ENCODE measurements around the gene UBL7.

Gene UBL7

DNA sequence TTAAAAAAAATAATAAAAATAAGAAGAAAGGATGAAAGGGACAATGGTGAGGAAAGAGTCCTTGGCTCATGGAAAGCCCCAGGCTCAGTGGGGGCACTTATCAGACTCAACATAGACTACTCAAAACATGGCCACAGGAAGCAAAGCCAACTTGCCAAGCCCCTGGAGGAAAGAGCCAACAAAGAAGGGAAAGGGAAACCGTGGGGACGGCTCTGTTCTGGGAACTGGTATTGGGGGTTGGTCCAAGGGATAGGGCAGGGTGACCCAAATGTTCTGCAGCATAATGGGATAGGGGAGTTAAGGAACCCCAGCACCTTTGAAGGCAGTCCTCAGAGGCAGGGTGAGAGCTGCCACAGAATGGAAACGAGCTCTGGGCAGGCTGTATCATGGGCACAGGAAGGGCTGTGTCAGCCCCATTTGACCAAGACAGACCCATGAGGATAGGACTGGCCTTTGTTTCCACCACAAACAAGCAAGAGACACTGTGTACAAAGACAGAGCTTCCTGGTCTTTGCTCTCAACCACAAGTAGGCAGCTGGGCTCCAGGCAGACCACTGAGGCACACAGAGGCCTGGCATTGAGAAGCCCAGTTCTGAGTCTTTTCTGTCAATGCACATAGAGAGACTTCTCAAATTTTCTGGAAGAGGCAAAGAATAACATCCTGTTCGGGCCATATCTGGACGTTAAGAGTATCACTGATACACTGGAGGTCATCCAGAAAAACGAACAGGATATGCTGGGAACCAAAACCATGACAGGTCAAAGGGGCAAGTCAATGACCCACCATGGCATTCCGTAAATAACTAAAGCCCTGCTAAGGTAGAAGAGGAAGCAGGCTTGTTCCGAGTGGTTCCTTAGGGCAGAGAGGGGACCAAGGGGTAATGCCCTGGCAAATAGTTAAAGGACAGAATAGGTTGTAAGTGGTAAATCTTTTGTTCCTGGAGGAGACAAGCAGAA, 16.6 kb downstream of the UBL7 start:
- DNase-seq (ENCODE audit: low read depth), result no peak
- no peak overlapping the region for H3K4me3 ChIP-seq (ENCODE audit: low read length)
- TF ChIP-seq, protein P1, sequence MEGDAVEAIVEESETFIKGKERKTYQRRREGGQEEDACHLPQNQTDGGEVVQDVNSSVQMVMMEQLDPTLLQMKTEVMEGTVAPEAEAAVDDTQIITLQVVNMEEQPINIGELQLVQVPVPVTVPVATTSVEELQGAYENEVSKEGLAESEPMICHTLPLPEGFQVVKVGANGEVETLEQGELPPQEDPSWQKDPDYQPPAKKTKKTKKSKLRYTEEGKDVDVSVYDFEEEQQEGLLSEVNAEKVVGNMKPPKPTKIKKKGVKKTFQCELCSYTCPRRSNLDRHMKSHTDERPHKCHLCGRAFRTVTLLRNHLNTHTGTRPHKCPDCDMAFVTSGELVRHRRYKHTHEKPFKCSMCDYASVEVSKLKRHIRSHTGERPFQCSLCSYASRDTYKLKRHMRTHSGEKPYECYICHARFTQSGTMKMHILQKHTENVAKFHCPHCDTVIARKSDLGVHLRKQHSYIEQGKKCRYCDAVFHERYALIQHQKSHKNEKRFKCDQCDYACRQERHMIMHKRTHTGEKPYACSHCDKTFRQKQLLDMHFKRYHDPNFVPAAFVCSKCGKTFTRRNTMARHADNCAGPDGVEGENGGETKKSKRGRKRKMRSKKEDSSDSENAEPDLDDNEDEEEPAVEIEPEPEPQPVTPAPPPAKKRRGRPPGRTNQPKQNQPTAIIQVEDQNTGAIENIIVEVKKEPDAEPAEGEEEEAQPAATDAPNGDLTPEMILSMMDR (conservative IDR thresholded peaks at IDR 0.05; ENCODE audit: low read length), result no peak

DNA sequence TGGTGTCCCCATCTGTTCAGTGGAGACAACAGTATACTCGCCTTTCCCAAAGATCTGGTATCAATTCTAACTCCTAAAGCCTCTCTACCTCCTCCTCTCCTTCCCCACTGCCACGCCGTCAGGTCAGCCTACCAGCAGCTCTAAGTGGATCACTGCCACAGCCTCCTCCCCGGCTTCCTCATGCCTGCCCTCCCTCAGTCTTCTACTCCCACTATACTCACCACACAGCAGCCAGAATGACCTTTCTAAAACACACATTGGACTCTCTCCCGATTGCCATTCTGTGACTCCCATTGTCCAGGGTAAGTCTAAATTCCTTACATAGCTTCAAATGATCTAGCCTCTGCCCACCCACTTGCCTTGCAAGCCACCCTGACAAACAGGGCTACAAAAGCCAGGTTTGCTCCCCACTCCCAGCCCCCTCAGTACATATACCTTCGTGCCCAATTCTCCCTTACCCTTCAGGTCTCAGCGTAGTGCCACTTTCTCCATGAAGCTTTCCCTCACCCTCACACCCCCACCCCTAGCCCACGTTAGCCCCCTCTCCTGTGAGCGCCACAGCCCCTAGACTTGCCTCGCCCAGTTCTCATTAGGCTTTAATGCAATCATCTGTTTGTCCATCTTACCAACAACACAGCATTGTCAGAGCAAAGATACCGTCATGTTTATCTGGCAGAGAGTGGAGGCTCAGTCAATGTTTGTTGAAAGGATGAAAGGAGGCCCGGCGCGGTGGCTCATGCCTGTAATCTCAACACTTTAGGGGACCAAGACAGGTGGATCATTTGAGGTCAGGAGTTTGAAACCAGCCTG, 17.7 kb downstream of the UBL7 start:
- no peak overlapping the region for H3K4me3 ChIP-seq (ENCODE audit: low read length)
- TF ChIP-seq, protein P1 (conservative IDR thresholded peaks at IDR 0.05; ENCODE audit: low read length), result no peak
- peak; percentile 58 for DNase-seq (ENCODE audit: low read depth)

DNA sequence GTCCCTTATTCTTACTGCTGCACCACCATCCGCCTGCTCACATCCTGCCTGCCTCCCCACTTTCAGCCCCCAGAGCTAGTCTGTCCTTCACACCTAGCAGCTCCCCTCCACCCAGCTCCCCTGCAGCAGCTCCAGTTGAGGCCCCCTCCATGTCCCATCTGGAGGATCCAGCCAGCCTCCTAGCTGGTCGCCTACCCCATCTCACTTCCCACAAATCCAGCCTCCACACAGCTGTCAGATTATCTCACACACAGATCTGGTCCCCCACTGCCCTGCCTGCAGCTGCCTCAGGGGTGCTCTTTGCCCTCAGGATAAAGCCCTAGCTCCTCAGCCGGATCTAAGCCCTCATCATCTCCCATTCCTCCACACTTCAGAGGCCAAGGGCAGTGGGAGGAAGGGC, 18.4 kb downstream of the UBL7 start:
- DNase-seq (ENCODE audit: low read depth), result no peak
- TF ChIP-seq, protein P1 (conservative IDR thresholded peaks at IDR 0.05; ENCODE audit: low read length), result no peak
- H3K4me3 ChIP-seq (ENCODE audit: low read length), result no peak overlapping the region

DNA sequence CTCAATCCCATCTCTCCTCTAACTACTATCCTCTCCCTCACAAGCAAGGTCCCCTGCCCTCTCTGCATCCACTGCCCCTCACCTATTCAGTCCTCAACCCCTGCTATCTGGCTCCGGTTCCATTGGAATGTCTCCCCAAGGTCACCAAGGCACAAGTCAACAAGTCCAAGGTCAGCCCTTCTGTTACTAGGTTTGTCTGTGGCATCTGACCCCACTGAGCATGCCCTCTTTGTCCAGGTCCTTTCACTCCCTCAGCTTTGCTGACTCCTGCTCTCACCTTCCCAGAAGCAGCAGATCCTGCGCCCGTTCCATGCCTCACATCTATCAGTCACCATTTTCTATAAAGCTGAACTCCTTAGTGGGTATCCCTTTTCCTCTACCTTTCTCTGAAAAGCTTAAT, 18.9 kb downstream of the UBL7 start:
- H3K4me3 ChIP-seq (ENCODE audit: low read length), result no peak overlapping the region
- DNase-seq (ENCODE audit: low read depth), result no peak
- TF ChIP-seq, protein P1 (conservative IDR thresholded peaks at IDR 0.05; ENCODE audit: low read length), result no peak

DNA sequence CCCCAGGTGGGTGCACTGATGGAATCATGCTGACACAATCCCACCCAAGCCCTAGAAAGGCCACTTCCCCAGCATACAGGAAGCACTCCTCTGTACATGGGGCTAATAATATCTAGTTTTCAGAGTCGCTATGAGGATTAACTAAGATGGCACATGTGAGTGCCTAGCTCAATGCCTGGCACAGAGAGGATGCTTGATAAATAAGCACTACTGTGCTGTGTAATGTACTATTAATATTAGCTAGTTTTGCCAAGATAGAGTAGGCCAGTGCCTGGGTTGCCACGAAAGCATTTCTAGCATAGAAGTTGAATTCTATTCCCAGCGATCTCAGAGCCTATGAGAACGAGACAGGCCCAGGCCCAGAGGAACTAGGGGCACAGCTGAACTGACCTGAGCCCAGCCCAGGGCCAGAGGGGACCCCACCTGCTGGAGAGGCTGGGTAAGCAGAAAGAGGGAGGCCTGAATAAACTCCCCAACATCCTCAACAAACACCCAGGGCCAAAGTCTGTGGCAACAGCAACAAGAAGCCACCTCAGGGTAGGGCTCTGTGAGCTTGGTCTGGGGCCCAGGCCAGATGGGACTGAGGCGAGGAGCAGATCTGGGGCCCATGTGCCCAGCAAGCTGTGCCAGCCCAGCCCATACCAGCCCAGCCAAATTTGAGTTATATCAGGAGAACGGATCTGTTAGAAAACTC, 19.6 kb downstream of the UBL7 start:
- no peak for DNase-seq (ENCODE audit: low read depth)
- TF ChIP-seq, protein P1 (conservative IDR thresholded peaks at IDR 0.05; ENCODE audit: low read length), result no peak
- no peak overlapping the region for H3K4me3 ChIP-seq (ENCODE audit: low read length)

DNA sequence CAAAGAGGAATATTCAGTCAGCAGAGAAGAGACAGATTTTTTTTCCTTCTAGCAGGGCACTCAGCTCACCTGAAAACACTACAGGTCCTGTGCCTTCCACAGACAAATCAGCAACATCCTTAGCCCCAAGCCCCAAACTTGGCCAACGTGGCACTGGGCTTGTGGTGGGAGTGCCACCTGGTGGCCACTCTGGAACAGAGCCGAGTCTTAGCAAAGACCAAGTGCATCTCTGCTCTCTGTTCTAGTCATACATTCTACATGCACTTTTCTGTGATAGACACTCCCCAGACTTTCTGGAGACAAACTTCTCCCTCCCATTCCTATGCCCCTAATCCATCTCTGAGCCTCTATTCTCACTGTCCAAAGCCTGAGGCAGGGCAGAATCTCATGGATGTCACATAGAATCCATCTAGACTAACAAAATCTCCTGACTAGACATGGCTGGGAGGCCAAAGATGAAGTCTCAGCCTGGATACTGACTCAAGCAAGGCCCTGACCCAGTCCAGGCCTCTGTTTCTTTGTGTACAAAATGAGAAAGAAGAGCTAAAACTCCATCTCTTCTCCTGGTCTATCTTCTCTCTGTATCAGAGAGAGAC, 22.1 kb downstream of the UBL7 start:
- H3K4me3 ChIP-seq (ENCODE audit: low read length), result no peak overlapping the region
- DNase-seq (ENCODE audit: low read depth), result peak; percentile 74
- TF ChIP-seq, protein P1 (conservative IDR thresholded peaks at IDR 0.05; ENCODE audit: low read length), result peak; percentile 94

All from AG10803 (cell line).